Activated CD4-positive, alpha-beta T cell treated with anti-CD3 and anti-CD28 coated beads for 36 hours (primary cell): ENCODE data around the gene KRTAP5-4. TPM values are rescaled to one million over a fixed set of nuclear protein-coding genes. Genes with fewer than 3 reads are reported as not detected.
"Not testable (repeated sequence)": the region's sequence is repeated elsewhere in the genome, so short reads cannot be mapped to it uniquely, and the experiment has no call there.

Experiments used
- ATAC-seq: fragments of 200-7000 bp; cut with Tn5 transposase; one replicate; pipeline ENCODE4 v1.10.0; 2021; ENCODE audit warnings: mild to moderate bottlenecking, moderate library complexity
- CTCF ChIA-PET: fragments of 350-600 bp; sonication (Branson Sonifier 250); formaldehyde crosslinking; loops from one replicate; lab custom pipeline; 2021; ENCODE audit warnings: antibody characterized with exemption; lab: Charles Lee
- POLR2A ChIA-PET: fragments of 350-600 bp; sonication (Branson Sonifier 250); formaldehyde crosslinking; loops from one replicate; lab custom pipeline; 2021; ENCODE audit warnings: antibody characterized with exemption, inconsistent platforms; lab: Charles Lee
- DNase-seq: peaks from one replicate; pipeline ENCODE4 v3.0.0-alpha.2; 2020
- H3K27ac Mint-ChIP-seq: one replicate; pipeline ENCODE4 v1.8.0; 2021; ENCODE audit warnings: mixed read lengths
- H3K27me3 Mint-ChIP-seq: one replicate; pipeline ENCODE4 v1.8.0; 2021; ENCODE audit warnings: mixed read lengths
- H3K36me3 Mint-ChIP-seq: one replicate; pipeline ENCODE4 v1.8.0; 2021; ENCODE audit warnings: low read depth, mixed read lengths
- H3K4me1 Mint-ChIP-seq: one replicate; pipeline ENCODE4 v1.8.0; 2021; ENCODE audit warnings: mixed read lengths
- H3K4me3 Mint-ChIP-seq: one replicate; pipeline ENCODE4 v1.8.0; 2021; ENCODE audit warnings: mild to moderate bottlenecking, moderate library complexity, mixed read lengths
- H3K9me3 Mint-ChIP-seq: one replicate; pipeline ENCODE4 v1.8.0; 2021; ENCODE audit warnings: low read depth, mixed read lengths
- intact Hi-C, 2 experiments: fragments of 100-400 bp; cut with DNase I in 1 of 2; cut with micrococcal nuclease in 1 of 2; formaldehyde crosslinking; loops; one replicate each; pipeline versions ENCODE4 v1.14.2 to v1.15.1; 2022 to 2024; cut with DNase I, micrococcal nuclease
- total RNA-seq, 2 experiments: library from RNA; stranded (reverse); gene quantifications; one replicate each; pipeline ENCODE4 v1.2.3, GENCODE V29; 2021

The KRTAP5-4 gene
- total RNA-seq, 2 experiments from 2014 or later, result not detected

DNA sequence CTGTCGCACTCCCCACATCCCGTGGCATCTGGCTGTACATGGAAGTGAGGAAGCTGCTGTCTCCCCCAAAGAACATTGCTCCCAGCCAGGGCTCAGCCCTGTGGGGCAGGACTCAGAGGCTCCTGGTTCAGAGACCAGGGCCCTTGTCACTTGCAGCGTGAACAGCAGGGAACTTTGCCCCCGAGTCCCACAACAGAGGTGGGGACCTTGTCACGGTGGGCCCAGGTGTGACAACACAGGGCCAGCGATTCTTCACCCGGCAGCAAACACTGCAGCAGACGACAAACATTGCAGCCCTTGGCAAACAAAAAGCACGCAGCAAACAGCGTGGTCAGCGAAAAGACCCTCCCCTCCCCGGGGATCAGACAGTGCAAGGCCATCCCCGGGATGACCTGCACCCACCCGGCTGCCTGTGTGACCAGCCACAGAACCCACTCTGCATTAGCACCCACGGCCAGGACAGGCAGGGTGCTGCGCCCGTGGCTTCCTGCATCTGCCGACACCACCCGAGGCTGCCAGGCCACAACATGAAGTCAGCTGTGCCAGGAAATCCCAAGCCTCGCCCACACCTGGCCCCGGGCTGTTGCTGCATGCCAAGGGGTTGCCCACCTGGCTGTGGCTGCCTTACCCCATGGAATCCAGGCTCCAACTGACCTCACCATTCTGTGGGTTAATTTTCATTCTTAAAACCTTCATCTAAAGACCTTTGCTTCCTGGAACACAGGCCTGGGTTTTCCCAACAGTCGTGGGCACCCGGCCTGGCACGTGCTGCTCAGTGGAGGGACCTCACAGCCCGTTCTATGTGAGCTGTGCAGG, 39.7 kb upstream of the KRTAP5-4 start:
- intact Hi-C loops, H3K27ac Mint-ChIP-seq, DNase-seq, POLR2A ChIA-PET, ATAC-seq, H3K36me3 Mint-ChIP-seq, H3K4me3 Mint-ChIP-seq, CTCF ChIA-PET, H3K9me3 Mint-ChIP-seq: not testable (repeated sequence)
- Mint-ChIP-seq H3K27me3 (peaks cover 12% of the 10 kb centered on the region), H3K4me1 (peaks cover 25% of the 10 kb centered on the region)

DNA sequence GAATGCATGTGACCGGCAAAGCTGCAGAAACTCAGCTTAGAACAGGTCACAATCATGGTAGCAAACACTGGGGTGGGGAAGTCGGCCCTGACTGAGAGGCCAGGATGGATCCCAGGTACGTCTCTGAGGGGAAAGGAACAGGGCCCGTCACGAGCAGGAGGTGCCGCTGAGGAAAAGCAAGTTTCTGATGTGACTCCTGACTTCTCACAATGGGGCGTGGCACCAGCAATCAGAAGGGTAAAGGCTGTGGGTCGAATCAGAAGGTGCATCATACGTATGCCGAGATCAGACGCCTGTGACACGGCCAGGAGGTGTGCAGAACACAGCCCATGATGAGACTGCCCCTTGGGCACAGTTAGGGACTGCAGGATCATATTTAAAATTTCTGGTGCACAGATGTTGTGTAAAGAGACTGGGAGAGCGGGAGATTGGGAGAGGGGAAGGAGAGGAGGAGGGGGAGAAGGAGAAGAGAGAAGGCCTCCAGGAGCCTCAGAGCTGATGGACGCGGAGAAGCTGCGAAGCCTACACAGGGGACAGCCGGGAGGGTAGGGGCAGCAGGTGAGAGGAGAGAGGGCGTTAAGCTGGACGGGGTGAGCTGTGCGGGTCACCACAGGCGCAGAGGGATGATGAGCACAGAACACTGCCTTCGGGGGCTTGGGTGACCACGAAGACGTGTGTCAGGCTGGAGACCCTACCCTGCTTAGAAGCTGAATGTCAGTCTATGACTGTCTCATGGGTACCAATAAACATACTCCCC, 38.4 kb upstream of the KRTAP5-4 start:
- peaks cover 25% of the 10 kb centered on the region for H3K4me1 Mint-ChIP-seq
- ATAC-seq (no peak), DNase-seq (peak; percentile 18)
- H3K27ac Mint-ChIP-seq, result no peak overlapping the region
- POLR2A ChIA-PET, result no interaction called here
- CTCF ChIA-PET, result no interaction called here
- H3K36me3 Mint-ChIP-seq, result no peaks in the 10 kb centered on the region
- peaks cover 12% of the 10 kb centered on the region for H3K27me3 Mint-ChIP-seq
- H3K4me3 Mint-ChIP-seq, result no peak overlapping the region
- intact Hi-C loops, result no loop called here
- H3K9me3 Mint-ChIP-seq, result no peaks in the 10 kb centered on the region

DNA sequence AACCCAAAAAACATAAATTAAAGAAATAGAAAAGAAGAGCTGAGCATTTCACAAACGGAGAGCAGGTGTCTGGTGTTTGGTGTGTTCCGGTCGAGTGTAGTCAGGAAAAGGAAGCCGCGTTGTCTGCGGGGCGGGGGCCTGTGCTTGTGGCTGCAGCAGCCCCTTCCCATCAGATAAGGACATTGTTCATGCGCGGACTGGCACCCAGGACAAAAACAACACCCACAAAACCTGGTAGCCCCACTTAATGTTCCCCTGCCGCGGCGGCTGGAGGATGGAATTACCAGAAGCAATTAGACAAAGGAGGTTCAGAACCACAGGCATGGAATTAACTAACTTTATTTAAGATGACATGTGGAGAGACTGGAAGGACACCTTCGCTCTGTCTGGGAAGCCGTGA, 37.6 kb upstream of the KRTAP5-4 start:
- intact Hi-C loops, result no loop called here
- no peaks in the 10 kb centered on the region for H3K36me3 Mint-ChIP-seq
- H3K27ac Mint-ChIP-seq, result no peak overlapping the region
- H3K9me3 Mint-ChIP-seq, result no peaks in the 10 kb centered on the region
- peaks cover 12% of the 10 kb centered on the region for H3K27me3 Mint-ChIP-seq
- peaks cover 25% of the 10 kb centered on the region for H3K4me1 Mint-ChIP-seq
- ChIA-PET POLR2A (no interaction called here), CTCF (no interaction called here)
- no peak overlapping the region for H3K4me3 Mint-ChIP-seq
- ATAC-seq, result no peak
- no peak for DNase-seq

DNA sequence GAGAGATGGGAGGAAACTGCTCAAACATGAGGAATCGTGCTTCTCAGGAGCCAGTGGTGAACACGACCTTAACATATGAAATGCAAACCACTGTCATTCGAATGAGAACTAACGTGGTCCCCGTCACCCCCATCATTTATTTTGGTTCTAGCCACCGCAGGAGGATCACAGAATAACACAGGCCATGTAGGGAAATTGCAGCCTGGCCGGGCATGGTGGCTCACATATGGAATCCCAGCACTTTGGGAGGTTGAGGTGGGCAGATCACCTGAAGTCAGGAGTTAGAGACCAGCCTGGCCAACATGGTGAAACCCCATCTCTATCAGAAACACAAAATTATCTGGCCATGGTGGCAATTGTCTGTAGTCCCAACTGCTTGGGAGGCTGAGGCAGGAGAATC, 34.7 kb upstream of the KRTAP5-4 start:
- no peak for DNase-seq
- Mint-ChIP-seq H3K36me3 (no peaks in the 10 kb centered on the region), H3K27ac (no peak overlapping the region), H3K4me1 (peaks cover 20% of the 10 kb centered on the region), H3K9me3 (no peaks in the 10 kb centered on the region), H3K4me3 (no peak overlapping the region), H3K27me3 (peaks cover 14% of the 10 kb centered on the region)
- CTCF ChIA-PET, result no interaction called here
- intact Hi-C loops, result no loop called here
- ATAC-seq, result no peak
- POLR2A ChIA-PET, result no interaction called here

DNA sequence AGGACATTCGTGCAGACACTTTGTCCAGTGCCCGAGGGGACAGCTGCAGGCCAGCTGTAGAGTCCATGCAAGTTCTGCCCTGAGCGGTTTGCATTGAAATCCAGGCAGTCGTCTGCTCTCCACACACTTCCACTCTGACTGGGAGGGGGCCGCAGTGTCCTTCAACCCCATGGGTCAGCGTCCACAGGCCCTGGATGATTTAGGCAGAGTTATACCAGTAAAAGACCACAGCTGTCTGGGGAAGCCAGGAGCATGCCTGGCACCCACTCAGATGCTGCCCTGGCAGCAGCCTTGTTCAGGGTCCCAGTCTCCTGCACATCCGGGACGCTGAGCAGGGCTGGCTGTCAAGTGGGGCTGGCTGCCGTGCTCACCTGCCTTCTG, 34.1 kb upstream of the KRTAP5-4 start:
- Mint-ChIP-seq H3K27me3 (peaks cover 14% of the 10 kb centered on the region), H3K36me3 (no peaks in the 10 kb centered on the region), H3K4me1 (peaks cover 17% of the 10 kb centered on the region), H3K4me3 (no peak overlapping the region), H3K9me3 (no peaks in the 10 kb centered on the region), H3K27ac (no peak overlapping the region)
- intact Hi-C loops, result no loop called here
- CTCF ChIA-PET, result interaction anchor here (0.7 kb wide), 1 partner anchor 324 kb away, joined by 3 read pairs; no protein-coding TSS in a partner anchor
- no peak for DNase-seq
- no peak for ATAC-seq
- POLR2A ChIA-PET, result no interaction called here

DNA sequence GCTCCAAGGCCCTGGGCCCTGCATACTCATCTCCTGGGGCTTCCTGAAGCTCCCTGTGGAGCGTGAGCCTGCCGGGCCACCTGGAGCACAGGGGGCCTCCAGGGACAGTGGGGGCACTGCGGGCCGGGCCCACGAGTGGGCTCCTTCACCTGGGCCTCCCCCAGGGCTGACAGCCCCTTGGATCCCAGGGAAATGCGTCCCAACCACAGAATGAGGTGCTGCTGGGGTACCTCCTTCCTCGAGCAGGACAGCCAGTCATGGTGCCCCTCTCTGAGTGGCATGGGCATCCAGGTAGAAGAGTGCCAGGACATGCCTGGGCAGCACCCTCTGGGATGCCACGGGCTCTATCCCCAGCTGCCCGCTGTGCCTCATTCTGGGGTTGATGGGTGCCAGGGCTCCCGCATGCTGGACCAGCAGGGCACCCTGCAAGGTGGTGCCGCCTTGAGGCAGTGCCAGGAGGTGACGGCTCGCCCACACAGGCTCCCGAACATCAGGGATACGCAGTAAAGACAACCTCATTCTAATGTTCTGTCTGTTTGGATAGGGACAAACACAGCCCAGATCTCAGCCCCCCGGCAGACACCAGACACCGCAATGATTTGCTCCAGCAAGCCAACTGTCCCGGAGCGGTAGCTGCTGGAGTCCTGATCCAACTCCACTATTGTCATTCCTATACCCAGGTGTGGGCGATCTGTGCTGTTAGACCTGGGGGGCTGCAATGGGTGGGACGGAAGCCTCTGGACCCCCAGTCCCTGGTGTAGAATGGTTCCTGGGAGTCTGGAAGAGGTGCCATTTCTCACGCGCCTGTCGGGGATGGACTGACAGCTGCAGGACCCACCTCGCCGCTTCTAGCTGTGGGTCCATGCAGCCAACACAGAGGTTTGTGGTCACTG, 33.5 kb upstream of the KRTAP5-4 start:
- DNase-seq, result no peak
- ChIA-PET CTCF (interaction anchor here (0.7 to 5.8 kb wide), 2 partner anchors 37 to 324 kb away, joined by 3 to 73 read pairs; no protein-coding TSS in a partner anchor), POLR2A (no interaction called here)
- intact Hi-C loops, result no loop called here
- H3K4me3 Mint-ChIP-seq, result no peak overlapping the region
- H3K27ac Mint-ChIP-seq, result no peak overlapping the region
- no peaks in the 10 kb centered on the region for H3K36me3 Mint-ChIP-seq
- peaks cover 14% of the 10 kb centered on the region for H3K4me1 Mint-ChIP-seq
- peaks cover 14% of the 10 kb centered on the region for H3K27me3 Mint-ChIP-seq
- no peak for ATAC-seq
- no peaks in the 10 kb centered on the region for H3K9me3 Mint-ChIP-seq

DNA sequence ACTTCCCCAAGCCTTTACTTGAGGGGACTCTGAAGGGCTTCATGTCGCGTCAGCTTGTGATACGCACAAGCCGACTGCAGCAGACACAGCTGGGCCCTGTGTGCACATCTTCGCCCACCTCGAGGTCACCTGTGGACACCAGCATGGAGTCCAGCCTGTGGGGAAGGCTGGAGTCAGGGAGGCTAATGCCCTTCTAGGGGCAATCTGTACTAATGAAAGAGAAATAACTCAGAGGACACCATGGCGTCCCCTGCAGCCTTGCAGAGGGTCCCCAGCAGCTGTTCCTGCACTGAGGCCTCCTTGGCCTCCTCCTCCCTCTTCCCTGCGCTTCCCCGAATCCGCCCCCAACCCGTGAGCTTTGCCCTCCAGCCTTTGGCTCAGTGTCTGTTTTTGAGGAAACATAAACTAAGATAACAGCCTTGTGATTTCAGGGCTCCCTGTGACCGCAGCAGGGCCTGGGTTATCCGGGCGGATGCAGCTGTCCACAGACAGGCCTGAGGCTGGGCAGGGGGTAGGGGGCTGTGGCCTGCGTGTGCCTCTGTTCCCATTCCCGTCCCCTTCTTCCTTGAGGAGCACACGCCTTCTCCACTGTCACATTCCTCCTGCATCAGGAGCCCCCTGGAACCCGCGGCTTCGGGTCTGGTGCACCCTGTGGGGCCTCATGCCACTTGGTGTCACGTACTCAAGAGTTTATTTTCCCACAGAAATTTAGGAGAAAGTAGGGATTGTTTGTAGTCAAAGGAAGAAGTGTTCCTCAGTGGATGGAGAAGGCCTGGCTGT, 32.6 kb upstream of the KRTAP5-4 start:
- Mint-ChIP-seq H3K9me3 (no peaks in the 10 kb centered on the region), H3K4me3 (no peak overlapping the region), H3K36me3 (no peaks in the 10 kb centered on the region), H3K27me3 (peaks cover 6% of the 10 kb centered on the region), H3K27ac (no peak overlapping the region), H3K4me1 (peaks cover 5% of the 10 kb centered on the region)
- DNase-seq (no peak), ATAC-seq (no peak)
- ChIA-PET CTCF (interaction anchor here (0.7 to 5.8 kb wide), 6 partner anchors 25 to 497 kb away, joined by 3 to 73 read pairs (median 11); no protein-coding TSS in a partner anchor), POLR2A (no interaction called here)
- intact Hi-C loops, result loop anchor here in 1 of 2 experiments (5.0 kb wide), 1 partner anchor 38 kb away; no protein-coding TSS in a partner anchor

DNA sequence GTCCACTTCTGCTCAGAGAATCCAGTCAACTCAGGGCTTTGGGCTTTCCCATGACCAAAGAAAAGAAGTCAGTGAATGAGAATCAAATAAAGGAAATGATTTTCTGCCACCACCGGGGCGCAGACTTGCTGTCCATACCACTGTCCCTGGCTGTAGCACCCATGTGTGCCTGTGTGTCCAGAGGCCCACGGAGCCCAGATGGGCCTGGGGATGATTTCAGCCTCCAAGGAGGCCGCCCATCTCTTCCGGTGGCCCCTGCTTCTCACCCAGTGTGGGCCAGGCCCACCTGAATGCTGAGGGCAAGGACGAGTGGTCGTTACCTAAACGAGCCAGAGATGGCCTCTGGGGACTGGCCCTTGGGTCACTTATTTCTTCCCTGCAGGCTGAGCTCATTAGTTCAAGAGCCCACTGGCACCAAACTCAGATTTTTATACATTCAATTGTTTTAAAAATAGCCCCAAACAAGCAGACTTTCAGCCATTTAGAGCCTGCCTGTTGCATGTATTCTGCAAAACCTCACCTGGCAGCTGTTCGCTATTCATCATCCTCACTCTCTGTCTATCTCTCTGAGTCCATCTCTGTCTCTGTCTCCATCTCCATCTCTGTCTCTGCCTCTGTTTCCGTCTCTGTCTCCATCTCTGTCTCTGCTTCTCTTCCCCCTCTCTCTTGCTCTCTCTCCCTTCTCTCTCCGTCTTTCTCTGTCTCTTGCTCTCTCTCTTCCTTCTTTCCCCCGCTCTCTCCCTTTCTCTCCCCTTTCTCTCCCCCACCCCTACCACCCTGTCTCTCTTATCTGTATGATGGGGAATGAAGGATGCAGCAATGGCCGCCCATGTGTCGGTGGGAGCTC, 31.8 kb upstream of the KRTAP5-4 start:
- ATAC-seq (no peak), DNase-seq (no peak)
- ChIA-PET POLR2A (no interaction called here), CTCF (interaction anchor here (0.7 to 5.8 kb wide), 18 partner anchors 11 to 804 kb away, joined by 3 to 73 read pairs (median 6); partner anchors contain the start of gene KRTAP5-2)
- Mint-ChIP-seq H3K4me3 (no peak overlapping the region), H3K36me3 (no peaks in the 10 kb centered on the region), H3K27ac (no peak overlapping the region), H3K4me1 (no peaks in the 10 kb centered on the region), H3K9me3 (no peaks in the 10 kb centered on the region), H3K27me3 (peaks cover 5% of the 10 kb centered on the region)
- intact Hi-C loops, result loop anchor here in 1 of 2 experiments (2.0 to 5.0 kb wide), 2 partner anchors 39 to 179 kb away; no protein-coding TSS in a partner anchor

DNA sequence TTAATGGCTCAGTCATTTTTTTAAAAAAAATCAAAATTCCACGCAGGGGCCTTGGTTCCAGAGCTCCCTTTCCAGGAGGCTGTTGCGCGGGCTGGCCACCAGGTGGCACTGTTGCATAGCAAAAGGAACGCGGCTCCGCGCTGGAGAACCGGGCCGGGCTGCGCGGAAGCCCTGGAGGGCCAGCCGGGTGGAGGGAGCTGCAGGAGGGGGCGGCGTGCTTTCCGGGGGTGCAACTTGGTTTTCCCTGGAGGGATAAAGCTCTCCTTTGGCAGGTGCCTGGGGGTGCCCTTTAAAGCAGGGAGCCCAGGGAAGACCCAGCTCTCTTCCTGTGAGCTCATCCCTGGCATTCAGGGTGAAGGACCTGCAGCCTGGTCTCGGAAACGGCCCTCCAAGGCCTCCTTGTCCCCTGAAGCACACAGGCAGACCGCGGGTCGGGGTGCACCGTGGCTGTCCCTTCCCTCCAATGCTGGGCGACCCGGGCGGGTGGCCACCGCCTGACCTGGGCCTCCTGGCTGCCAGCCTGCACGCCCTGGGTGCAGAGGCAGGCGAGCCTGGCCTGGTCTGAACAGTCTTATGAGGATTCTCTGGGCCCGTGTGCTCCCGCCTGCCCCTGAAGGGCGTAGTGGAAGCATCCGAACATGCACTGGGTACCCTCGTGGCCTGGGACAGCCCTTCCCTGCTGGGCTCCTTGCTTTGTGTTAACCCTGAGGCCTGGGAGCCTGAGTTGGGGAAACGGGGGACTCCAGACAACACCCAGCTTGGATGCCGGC, 31.0 kb upstream of the KRTAP5-4 start:
- peak; percentile 86 for DNase-seq
- Mint-ChIP-seq H3K9me3 (no peaks in the 10 kb centered on the region), H3K4me1 (no peaks in the 10 kb centered on the region), H3K36me3 (no peaks in the 10 kb centered on the region), H3K4me3 (no peak overlapping the region), H3K27ac (no peak overlapping the region), H3K27me3 (peaks cover 3% of the 10 kb centered on the region)
- ATAC-seq, result peak; percentile 91
- ChIA-PET POLR2A (no interaction called here), CTCF (interaction anchor here (0.6 to 5.8 kb wide), 57 partner anchors 9 to 805 kb away, joined by 3 to 73 read pairs (median 4); partner anchors contain the start of genes BRSK2, KRTAP5-2 and LSP1)
- intact Hi-C loops, result loop anchor here (1.0 to 5.0 kb wide), 5 partner anchors 39 to 499 kb away; no protein-coding TSS in a partner anchor
